Endothelial cell of umbilical vein (primary cell): ENCODE measurements around the gene ITGA1. TPM values are rescaled to one million over a fixed set of nuclear protein-coding genes. Genes with fewer than 3 reads are reported as not detected.

Source experiments
- BruUV-seq: library from RNA; stranded (reverse); fragments of 400-500 nt; replicated peaks from 2 replicates; lab custom pipeline; 2021; lab: Mats Ljungman, UMichigan
- CTCF ChIA-PET: fragments of 300-600, 350-600 bp; sonication (Branson Sonifier 250); formaldehyde crosslinking; loops from one replicate; lab custom pipeline; 2021; ENCODE audit warnings: antibody characterized with exemption, inconsistent platforms; lab: Charles Lee
- POLR2A ChIA-PET: fragments of 300-600, 350-600 bp; sonication (Branson Sonifier 250); formaldehyde crosslinking; loops from one replicate; lab custom pipeline; 2021; ENCODE audit warnings: antibody characterized with exemption, inconsistent platforms; lab: Charles Lee
- DNase-seq: peaks from one replicate; pipeline ENCODE4 v3.0.0-alpha.2; 2011; ENCODE audit warnings: low read depth, low spot score
- FAIRE-seq: peaks from 2 replicates; lab custom pipeline; 2011; peaks lifted over from hg19 to GRCh38; lab: Jason Lieb, UNC
- H2AFZ ChIP-seq: 2 replicates; pipeline ENCODE4 v1.6.0; 2012; ENCODE audit warnings: low read depth, low read length, control low read depth, inconsistent platforms
- H3K27ac ChIP-seq: 2 replicates; pipeline ENCODE4 v1.5.1; 2011; ENCODE audit warnings: low read depth, mild to moderate bottlenecking, control low read depth, low read length, moderate library complexity; ENCODE audit not compliant: insufficient read depth
- H3K27me3 ChIP-seq, 2 experiments: 2 replicates each; pipeline versions ENCODE4 v1.6.0 to v1.6.1; 2011; ENCODE audit warnings: low read length in 2 of 2, mixed read lengths in 1 of 2; ENCODE audit not compliant: control insufficient read depth in 2 of 2, insufficient read depth in 2 of 2
- H3K36me3 ChIP-seq, 2 experiments: 2 replicates in 1 of 2; 3 replicates in 1 of 2; pipeline ENCODE4 v1.5.1; 2011; ENCODE audit warnings: low read length in 2 of 2, mild to moderate bottlenecking in 1 of 2, moderate library complexity in 1 of 2; ENCODE audit not compliant: control insufficient read depth in 2 of 2, insufficient read depth in 2 of 2; ENCODE audit errors: extremely low read depth in 1 of 2
- H3K4me1 ChIP-seq: 3 replicates; pipeline ENCODE4 v1.5.1; 2011; ENCODE audit warnings: mild to moderate bottlenecking, low read length; ENCODE audit not compliant: control insufficient read depth, insufficient read depth; ENCODE audit errors: extremely low read depth
- H3K4me2 ChIP-seq: 2 replicates; pipeline ENCODE4 v1.6.1; 2011; ENCODE audit warnings: low read length, control low read depth, mixed read lengths; ENCODE audit not compliant: insufficient read depth
- H3K4me3 ChIP-seq, 3 experiments: fragments of 200-600 bp in 1 of 3; sonication (generic), shearing (Covaris generic) in 1 of 3; replicated peaks in 1 of 3; 2 replicates each; pipeline ENCODE4 v1.5.1; 2011 to 2016; ENCODE audit warnings: control low read depth in 3 of 3, low read length in 3 of 3, mild to moderate bottlenecking in 2 of 3, inconsistent platforms in 1 of 3, low read depth in 1 of 3, moderate library complexity in 1 of 3; ENCODE audit not compliant: insufficient read depth in 1 of 3
- H3K79me2 ChIP-seq: 2 replicates; pipeline ENCODE4 v1.6.0; 2012; ENCODE audit warnings: low read length, inconsistent platforms; ENCODE audit not compliant: control insufficient read depth, insufficient read depth
- H3K9ac ChIP-seq: replicated peaks from 2 replicates; pipeline ENCODE3; 2011; ENCODE audit warnings: low read length, control low read depth; ENCODE audit not compliant: insufficient read depth; ENCODE audit errors: extremely low read depth
- H3K9me1 ChIP-seq: replicated peaks from 3 replicates; pipeline ENCODE4 v1.6.0; 2011; ENCODE audit warnings: mild to moderate bottlenecking, low read length; ENCODE audit not compliant: control insufficient read depth, insufficient read depth; ENCODE audit errors: extremely low read depth
- H3K9me3 ChIP-seq: replicated peaks from 2 replicates; pipeline ENCODE4 v1.5.1; 2012; ENCODE audit warnings: low read length, inconsistent platforms; ENCODE audit not compliant: control insufficient read depth, insufficient read depth
- H4K20me1 ChIP-seq: replicated peaks from 2 replicates; pipeline ENCODE3; 2011; ENCODE audit warnings: mild to moderate bottlenecking, low read length; ENCODE audit not compliant: control insufficient read depth, insufficient read depth; ENCODE audit errors: extremely low read depth
- CTCF ChIP-seq, 2 donors: IDR thresholded peaks; 1 replicate in 1 of 2; 2 replicates in 1 of 2; pipeline ENCODE4 v1.5.1; 2011; ENCODE audit warnings: low read length in 2 of 2, mild to moderate bottlenecking in 2 of 2, moderate library complexity in 2 of 2, control low read depth in 1 of 2, inconsistent platforms in 1 of 2, low read depth in 1 of 2; ENCODE audit not compliant: insufficient read depth in 1 of 2; ENCODE audit errors: extremely low read depth in 1 of 2
- EZH2 ChIP-seq: IDR thresholded peaks from 2 replicates; pipeline ENCODE4 v1.6.1; 2012; ENCODE audit warnings: borderline replicate concordance, low read depth, mild to moderate bottlenecking, moderate library complexity, low read length, inconsistent platforms; ENCODE audit not compliant: severe bottlenecking
- FOS ChIP-seq: IDR thresholded peaks from 2 replicates; pipeline ENCODE4 v1.6.1; 2011; ENCODE audit warnings: mild to moderate bottlenecking, low read length, moderate library complexity, borderline replicate concordance; ENCODE audit not compliant: insufficient read depth
- GATA2 ChIP-seq: IDR thresholded peaks from 2 replicates; pipeline ENCODE4 v1.7.0; 2011; ENCODE audit warnings: low read depth, mild to moderate bottlenecking, moderate library complexity, mixed read lengths, low read length; ENCODE audit not compliant: insufficient read length, insufficient read depth
- JUN ChIP-seq: IDR thresholded peaks from 2 replicates; pipeline ENCODE4 v1.6.1; 2011; ENCODE audit warnings: borderline replicate concordance, low read depth; ENCODE audit not compliant: insufficient read length, insufficient read depth
- MAX ChIP-seq: IDR thresholded peaks from 2 replicates; pipeline ENCODE4 v1.6.1; 2011; ENCODE audit not compliant: insufficient read depth, insufficient read length
- MYC ChIP-seq: IDR thresholded peaks from one replicate; pipeline ENCODE4 v1.6.1; 2011; ENCODE audit warnings: mild to moderate bottlenecking, low read depth, low read length
- POLR2A ChIP-seq: IDR thresholded peaks from 2 replicates; pipeline ENCODE4 v1.6.1; 2012; ENCODE audit warnings: low read depth, mild to moderate bottlenecking, control low read depth, low read length
- POLR2AphosphoS5 ChIP-seq: IDR thresholded peaks from 2 replicates; pipeline ENCODE4 v1.6.1; 2012; ENCODE audit warnings: low read depth, mild to moderate bottlenecking, control low read depth, low read length, moderate library complexity; ENCODE audit not compliant: insufficient read depth
- dilution Hi-C: fragments of 300-500 bp; cut with MboI; formaldehyde crosslinking; loops from one replicate; pipeline ENCODE4 v1.15.0; 2019; ENCODE audit warnings: low sequenced_read_pairs; ENCODE audit not compliant: extremely low pct_ligation_motif_present
- intact Hi-C: fragments of 100-400 bp; cut with micrococcal nuclease; formaldehyde crosslinking; loops from one replicate; pipeline ENCODE4 v1.10.0; 2022
- polyA plus RNA-seq, 4 experiments: library from polyadenylated mRNA; depleted of rRNA in 3 of 4; stranded (reverse) in 3 of 4; unstranded in 1 of 4; fragments of >200 nt; gene quantifications; 2 replicates each; pipeline versions ENCODE4 v1.2.1 to v1.2.3, GENCODE V29; 2011 to 2012; ENCODE audit warnings: missing spikeins in 1 of 4
- total RNA-seq: library from RNA; stranded (reverse); gene quantifications from 2 replicates; pipeline ENCODE4 v1.2.3, GENCODE V29; 2021

The ITGA1 gene
- total and polyA plus RNA-seq, 2 donors (not counting 3 experiments of a cell fraction or from before 2014, with no cell fraction given), result 0.65 to 1.9 TPM

- FAIRE-seq, result no peak
- dilution Hi-C loops, result no loop called here
- Histone ChIP-seq H3K9ac (no peak overlapping the region), H3K9me3 (no peaks in the 10 kb centered on the region), H3K27ac (no peak overlapping the region), H3K4me2 (no peak overlapping the region), H4K20me1 (no peaks in the 10 kb centered on the region), H2AFZ (no peak overlapping the region), H3K9me1 (no peaks in the 10 kb centered on the region), H3K4me1 (no peaks in the 10 kb centered on the region), H3K27me3 (no peaks in the 10 kb centered on the region), H3K79me2 (no peaks in the 10 kb centered on the region), H3K4me3 (no peak overlapping the region), H3K36me3 (no peaks in the 10 kb centered on the region)
- ChIA-PET CTCF (interaction anchor here (1.1 kb wide), 1 partner anchor 12 kb away, joined by 3 read pairs; no protein-coding TSS in a partner anchor), POLR2A (no interaction called here)
- intact Hi-C loops, result no loop called here
- DNase-seq, result no peak
- no TSS peak for BruUV-seq
- TF ChIP-seq FOS (no peak), GATA2 (no peak), JUN (no peak), POLR2A (no peak), CTCF (IDR thresholded peaks at IDR 0.05; ENCODE audit: extremely low read depth in 1 of 2, insufficient read depth in 1 of 2, low read depth in 1 of 2, low read length in 2 of 2) (no peak), POLR2AphosphoS5 (no peak), EZH2 (no peak), MYC (no peak), MAX (no peak)
Observed at GRCh38 chr5:52885614-52886013, 97.9 kb downstream of the ITGA1 start.
